Measurements from ENCODE around the gene MED8.
A peak's percentile ranks its signal among the peaks of the same experiment; 100 is the strongest.
"Not testable (repeated sequence)": the region's sequence is repeated elsewhere in the genome, so short reads cannot be mapped to it uniquely, and the experiment has no call there.

MED8 gene

DNA sequence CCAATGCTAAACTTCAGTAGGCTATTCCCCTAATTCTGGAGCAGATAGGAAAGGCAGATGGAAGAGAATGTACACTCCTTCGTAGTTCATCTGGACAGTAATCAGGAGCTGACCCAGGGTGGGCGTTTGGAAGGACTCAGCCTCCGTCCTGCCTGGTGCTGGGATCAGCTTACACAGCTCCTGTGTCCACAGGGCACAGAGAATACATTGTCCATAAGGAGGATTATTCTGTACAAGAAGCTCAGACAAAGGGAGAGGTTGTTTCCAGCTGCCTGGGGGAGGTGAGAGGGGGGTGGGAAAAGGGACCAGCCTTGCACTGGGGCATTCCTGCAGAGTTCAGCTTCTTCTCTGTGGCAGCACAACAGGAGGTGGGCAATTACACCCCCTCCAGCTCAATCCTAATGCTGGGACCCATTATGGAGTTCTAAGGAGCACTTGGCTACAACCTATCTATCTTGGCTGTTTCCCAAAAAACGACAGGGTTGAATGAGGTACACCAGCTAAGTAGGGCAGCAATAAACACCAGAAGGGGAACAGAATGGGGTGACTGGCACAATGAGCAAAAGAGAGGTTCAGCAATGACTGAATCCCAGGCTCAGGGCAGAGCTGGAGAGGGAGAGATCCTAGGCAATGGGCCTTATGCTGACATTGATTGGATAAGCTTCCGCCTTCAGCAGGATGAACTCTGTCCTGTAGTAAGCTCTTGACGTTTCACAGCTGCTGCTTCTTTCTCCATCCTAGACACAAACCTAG, 7.4 kb downstream of the MED8 start:
- DNase-seq: no peak

- no peak for DNase-seq
These were observed 8.0 kb downstream of the MED8 start for GRCh38 chr1:43381612-43382011.

GRCh38 chr1:43379476-43379875, 10.1 kb downstream of the MED8 start:
- no peak for DNase-seq

GRCh38 chr1:43377831-43378230, 11.8 kb downstream of the MED8 start:
- DNase-seq: no peak

- DNase-seq: no peak
These were observed 12.8 kb downstream of the MED8 start for GRCh38 chr1:43376723-43377235.

DNA sequence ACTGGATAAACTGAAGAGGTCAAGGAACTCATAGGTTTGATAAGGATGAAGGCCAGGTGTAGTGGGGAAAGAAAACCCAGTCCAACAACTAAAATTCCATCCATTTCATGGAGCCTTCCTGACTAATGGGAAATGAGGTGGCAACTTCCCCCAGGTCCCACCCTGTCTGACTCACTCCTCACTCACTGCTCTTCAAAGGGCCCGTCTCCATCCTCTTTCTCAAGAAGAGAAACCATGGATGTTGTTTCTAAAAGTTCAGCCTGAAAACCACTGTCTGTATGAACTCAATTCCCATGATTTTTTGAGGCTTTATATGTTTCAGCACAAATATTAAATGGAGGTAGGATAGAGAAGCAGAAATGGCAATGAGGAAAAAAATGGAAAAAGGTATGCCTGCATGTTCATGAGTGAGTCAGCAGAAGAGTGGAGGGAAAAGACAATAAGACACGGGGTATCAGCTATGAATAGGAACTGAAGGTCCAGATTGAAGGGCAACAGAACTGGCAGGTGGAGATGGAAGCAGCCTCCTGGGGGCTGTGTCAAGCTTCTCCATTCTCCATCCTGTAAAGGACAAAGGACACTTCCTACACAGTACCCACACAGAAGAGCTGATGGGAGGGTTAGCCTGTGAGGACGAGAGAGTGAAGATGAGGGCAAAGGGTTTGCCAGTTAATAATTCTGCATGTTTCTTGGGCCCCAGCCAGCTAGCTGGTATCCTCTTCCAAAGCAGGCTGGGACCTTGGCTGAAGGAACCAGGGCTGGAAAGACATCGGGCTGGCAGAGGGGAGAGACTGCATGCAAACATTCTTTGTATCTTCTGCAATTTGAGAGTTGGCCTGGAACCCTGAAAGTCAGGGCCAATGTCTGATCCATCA, 16.3 kb downstream of the MED8 start:
- DNase-seq: no peak

- no peak for DNase-seq
These were observed 17.4 kb downstream of the MED8 start for GRCh38 chr1:43372172-43372571.

DNA sequence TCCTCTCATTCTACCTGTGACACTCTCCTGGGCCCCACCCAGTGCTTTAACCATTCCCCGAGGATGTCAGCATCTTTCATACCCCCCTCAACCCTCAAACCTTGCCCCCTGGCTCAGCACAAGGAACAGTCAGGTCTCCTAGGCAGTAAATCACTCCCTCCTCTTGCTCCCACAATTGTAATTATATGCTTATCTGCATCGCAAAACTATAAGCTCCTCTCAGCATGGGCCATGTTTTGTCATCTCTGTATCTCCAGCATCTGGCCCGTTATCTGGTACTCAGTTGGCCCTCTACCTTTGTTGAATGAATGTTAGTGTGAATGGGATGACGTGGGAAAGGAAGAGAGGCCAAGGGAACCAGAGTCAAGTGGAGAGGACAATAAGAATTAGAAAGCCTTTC, 19.0 kb downstream of the MED8 start:
- no peak for DNase-seq

- not testable (repeated sequence) for DNase-seq
These were observed 19.8 kb downstream of the MED8 start for GRCh38 chr1:43369779-43370178.

- DNase-seq: no peak
These were observed 21.0 kb downstream of the MED8 start for GRCh38 chr1:43368646-43369020.

DNA sequence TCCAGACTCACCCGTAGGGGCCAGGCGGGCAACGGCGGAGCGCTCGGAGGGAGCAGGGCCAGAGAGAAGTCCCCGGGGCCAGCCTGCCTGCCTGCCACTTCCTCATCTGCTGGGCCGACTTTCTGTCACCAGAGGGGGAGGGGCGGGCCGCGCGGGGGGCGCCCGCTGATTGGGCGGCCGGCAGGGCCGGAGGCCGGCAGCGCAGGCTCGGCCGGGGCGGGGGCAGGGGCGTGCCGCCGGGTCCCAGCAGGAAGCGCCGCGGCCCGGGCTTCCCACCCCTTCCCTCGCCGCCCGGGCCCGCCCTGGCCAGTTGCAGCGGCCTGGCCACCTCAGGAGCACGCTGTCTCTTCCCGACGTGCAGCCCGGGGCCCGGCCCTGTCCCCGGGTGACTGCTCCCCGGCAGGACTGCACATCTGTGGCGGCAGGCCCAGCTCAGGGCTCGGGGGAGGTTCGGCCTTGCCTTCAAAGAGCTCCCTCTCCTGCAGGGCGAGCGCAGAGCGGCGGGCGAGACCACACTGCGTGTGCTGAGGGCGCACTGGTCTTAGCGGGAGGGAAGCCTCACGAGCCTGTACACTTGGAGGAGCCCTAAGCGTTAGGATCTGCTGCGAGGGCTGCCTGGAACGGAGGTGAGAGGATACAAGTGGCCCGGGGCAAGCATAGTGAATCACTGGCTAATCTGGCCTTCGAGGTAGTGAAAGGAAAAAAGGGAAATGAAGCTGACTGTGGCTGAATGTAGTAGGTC, 21.5 kb downstream of the MED8 start, which contains the start of gene ELOVL1:
Gene ELOVL1 (minus strand): TSS at position 108 of the 742 bp plus-strand sequence. CDS start 2,402 bp downstream, outside the sequence.
- DNase-seq: peak; percentile 11

DNA sequence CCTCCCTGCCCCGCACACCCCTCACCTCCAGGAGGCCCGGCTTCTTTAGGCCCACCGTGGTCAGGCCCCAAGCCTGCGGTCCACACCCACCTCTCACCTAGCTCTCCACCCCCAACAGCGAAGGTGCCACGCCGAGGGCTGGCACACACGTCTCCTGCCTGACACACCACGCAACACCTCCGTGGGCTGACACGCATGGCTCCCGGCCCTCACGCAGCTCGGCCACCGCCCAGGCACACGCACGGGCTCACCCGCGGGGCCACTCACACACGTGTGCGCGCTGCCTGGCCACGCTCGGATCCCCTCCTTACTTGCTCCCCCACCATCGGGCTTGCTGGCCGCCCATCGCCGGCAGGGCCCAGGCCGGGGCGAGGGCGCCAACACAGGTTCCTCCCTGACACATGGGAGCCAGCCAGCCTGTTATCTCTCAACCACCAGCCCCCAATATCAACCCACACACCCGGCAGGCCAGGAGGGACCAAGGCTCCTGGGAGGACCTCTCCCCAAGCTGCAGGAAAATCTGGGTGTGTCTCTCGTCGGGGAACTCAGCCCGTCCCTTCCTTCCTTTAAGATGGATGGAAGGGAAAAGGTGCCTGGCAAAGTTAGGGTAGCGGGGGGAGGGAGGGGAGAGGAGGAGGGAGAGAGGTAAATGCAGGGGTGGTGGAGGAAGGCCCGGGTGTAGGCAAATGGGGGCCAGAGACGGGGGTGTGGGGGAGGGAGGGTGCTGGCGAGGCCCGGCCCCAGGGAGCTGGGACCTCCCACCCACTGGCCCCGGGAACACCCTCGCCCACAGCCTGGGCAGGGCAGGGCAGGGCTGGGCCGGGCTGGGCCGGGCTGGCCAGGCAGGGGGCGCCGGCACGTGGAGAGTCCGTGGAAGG, 22.3 kb downstream of the MED8 start:
- no peak for DNase-seq

- no peak for DNase-seq
These were observed 23.0 kb downstream of the MED8 start for GRCh38 chr1:43366601-43367025.

- DNase-seq: no peak
These were observed 23.4 kb downstream of the MED8 start for GRCh38 chr1:43366179-43366578.

- no peak for DNase-seq
These were observed 23.9 kb downstream of the MED8 start for GRCh38 chr1:43365678-43366077.

DNA sequence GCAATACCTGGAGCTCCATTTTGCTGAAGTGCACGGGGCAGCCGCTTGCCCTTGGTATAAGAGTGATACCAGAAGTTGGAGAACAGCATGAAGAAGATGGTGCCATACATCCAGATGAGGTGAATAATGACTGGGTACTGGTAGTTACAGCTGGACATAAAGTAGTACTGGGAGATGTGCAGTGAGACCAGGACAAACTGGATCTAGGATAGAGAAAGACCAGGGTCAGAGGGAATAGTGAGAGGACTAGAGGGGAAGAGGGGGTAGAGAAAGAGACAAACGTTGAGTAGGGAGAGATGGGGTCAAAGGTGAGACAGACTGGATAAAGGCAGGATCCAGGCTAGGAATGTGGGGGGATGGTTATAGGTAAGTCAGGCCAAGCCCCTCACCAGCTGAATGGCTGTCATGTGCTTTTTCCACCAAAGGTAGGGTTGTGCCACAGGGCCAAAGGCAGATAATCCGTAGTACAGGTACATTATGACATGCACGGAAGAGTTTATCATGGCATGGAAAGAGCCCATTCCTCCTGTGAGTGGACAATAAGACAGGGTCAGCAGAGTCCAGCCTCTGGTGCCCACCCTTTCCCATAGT, 25.6 kb downstream of the MED8 start:
- DNase-seq: no peak

GRCh38 chr1:43363283-43363934, 26.2 kb downstream of the MED8 start:
- DNase-seq: no peak

- DNase-seq: no peak
These were observed 29.0 kb downstream of the MED8 start for GRCh38 chr1:43360616-43361015.

DNA sequence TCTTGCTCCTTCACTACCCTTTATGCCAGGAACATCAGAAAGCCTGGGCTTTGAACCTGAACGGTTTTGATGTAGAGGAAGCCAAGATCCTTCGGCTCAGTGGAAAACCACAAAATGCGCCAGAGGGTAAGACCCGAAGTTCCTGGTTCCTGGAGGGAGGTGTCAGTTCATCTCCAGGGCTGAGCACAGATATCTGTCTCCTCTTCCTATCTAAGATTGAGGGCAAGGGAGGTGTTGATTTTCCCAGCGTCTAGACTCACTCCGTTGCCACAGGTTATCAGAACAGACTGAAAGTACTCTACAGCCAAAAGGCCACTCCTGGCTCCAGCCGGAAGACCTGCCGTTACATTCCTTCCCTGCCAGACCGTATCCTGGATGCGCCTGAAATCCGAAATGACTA, 29.9 kb downstream of the MED8 start:
- no peak for DNase-seq

- peak; percentile 88 for DNase-seq
These were observed 30.6 kb downstream of the MED8 start, which contains the start of gene CDC20 for GRCh38 chr1:43358746-43359693. TSS of gene CDC20 (plus strand) at chr1:43358981. CDS start at chr1:43359216, 235 bp downstream.

All from NCI-H187 treated with DMSO at 0.1 percent for 48 hours (cell line).